ENCODE results near the gene ADAT2.
"Not testable (repeated sequence)": the region's sequence is repeated elsewhere in the genome, so short reads cannot be mapped to it uniquely, and the experiment has no call there.

The ADAT2 gene

DNA sequence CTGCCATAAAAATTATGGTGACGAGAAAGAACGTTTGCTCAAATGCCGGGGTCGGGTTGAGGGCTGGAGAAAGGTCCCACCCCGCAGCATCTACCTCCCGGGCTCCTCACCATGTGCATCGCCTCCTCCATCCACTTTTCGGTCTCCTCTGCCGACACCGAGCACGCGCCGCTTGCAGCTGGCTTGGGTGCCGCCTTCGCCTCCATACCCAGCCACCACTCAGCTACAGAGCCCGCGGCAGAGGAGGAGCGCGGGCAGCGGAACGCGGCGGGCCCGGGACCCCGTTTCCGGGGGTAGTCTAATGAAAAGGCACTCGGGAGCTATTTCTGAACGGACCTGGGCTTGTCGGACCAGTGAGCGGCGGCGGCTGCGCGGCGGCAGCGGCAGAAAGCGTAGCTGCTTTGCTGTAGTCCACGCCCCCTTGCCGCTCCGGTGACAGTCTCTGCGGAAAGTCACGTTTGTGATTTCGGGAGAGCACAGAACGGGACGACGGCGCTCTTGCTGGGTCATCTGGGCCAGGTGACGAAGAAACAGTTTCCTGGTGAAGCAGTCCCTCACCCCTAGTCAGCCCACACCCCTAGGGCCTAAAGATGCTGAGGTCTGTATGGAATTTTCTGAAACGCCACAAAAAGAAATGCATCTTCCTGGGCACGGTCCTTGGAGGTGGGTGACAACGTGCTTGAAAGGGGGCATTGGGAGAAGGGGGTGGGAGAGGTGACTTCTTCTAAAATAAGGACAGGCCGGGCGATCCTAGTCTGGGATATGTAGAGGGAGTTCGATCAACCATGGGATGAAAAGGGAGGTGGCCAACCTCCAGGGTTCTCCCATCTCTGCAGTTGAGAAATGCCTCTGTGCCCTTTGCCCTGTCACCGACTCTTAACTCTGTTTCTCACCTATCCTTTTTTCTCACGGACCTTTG is at the start of gene ADAT2, which contains the start of gene PEX3:
Gene ADAT2 (minus strand): TSS at position 243 of the 919 bp plus-strand sequence. CDS start 37 bp downstream, at position 206.
Gene PEX3 (plus strand): TSS at position 353 of the 919 bp plus-strand sequence. CDS start 238 bp downstream, at position 591.
- DNase-seq (ENCODE audit: low spot score), result peak; percentile 97

DNA sequence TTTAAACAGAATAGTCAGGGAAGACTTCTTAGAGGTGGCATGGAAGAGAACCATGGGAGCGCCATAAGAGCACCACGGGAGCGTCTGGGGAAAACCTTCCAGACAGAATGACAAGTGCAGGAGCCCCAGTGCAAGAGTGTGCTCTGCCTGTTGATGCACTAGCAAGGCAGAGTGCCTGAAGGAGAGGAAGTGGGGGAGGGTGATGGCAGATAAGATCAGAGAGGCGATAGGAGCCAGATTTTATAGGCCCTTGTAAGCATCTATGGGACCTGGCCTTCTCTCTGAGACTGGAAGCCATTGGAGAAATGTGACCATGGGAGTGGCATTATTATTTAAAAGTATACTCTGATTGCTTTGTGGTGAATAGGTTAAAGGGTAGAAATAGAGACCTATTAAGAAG is 47.9 kb upstream of the ADAT2 start:
- no peak for DNase-seq (ENCODE audit: low spot score)

- DNase-seq (ENCODE audit: low spot score), result no peak
Observed at GRCh38 chr6:143496974-143497373, 46.5 kb upstream of the ADAT2 start.

- no peak for DNase-seq (ENCODE audit: low spot score)
Observed at GRCh38 chr6:143490775-143491174, 40.3 kb upstream of the ADAT2 start.

DNA sequence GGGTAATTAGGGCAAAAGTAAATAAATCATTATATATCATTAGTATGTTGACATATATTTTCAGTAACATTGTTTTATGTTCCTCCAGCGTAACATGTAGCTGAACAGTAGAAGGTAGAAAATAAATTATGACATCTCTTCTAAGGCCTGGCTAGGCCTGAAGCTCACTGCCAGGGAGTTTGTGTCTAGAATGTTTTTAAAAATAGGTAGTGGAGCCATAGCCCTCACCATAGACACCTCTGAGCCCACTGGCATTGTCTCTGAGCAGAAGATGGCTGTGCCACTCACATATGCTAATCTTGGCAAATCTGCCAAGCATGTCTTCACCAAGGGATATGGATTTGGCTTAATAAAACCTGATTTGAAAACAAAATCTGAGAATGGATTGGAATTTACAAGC is 39.7 kb upstream of the ADAT2 start:
- DNase-seq (ENCODE audit: low spot score), result no peak

- no peak for DNase-seq (ENCODE audit: low spot score)
Observed at GRCh38 chr6:143486752-143487151, 36.3 kb upstream of the ADAT2 start.

DNA sequence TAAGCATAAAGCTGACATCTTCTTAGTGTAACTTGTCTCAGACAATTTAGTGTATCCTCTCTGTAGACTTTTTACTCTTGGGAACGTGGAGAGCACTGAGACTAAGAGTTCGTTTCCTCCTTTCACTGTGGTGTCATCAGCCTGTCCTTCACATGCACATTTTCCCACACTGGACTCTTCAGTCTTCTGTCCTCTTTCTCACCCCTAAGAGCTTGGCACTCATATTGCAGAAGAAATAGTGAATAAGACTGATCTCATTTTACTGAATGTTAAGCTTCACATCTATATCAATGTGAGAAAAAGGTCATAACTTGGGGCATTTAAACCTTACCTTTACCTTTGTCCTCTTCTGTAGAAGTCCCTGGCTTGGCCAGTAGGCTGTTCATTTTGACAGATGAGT is 35.5 kb upstream of the ADAT2 start:
- DNase-seq (ENCODE audit: low spot score), result no peak

DNA sequence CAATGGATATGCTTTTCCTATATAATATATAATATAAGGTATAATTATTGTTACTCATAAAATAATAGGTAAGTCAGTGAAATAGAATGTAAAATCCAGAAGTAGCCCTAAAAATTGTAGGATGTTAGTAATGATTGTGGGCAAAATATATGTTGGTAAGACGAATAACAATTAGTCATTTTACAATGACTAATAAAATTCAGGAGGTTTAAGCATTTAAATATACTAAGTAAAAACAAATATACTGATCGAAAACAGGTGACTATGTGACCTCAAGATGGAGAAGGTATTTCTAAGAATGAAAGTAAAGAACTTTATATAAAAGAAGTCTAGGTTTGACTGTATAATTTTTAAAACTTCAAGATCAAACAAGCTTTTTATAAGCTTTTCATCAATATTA is 32.1 kb upstream of the ADAT2 start:
- DNase-seq (ENCODE audit: low spot score), result no peak

DNA sequence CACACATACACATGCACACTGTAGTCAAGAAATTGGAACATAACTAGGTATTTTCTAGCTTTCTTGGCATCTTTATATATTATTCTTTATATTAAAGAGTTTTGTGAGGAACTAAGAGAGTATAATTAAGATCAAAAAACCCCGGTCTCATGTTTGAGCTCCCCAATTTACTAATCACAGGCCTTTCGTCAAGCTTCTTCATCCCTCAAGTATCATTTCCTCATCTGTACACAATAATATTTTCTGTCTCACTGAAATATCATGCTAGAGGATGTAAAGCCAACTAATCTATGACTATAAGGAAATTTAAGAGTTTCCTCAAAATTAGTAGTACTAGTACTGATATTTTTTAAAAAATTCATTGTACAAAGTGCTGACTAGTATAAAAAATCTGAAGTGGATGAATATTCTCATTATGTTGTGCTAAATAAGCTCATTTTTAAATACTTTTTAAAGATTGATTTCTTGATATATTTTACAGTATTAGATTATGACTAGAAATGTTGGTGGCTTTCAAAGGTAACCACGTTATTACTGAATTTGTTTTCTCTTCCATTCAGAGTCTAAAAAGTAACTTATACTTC is 28.1 kb upstream of the ADAT2 start:
- DNase-seq (ENCODE audit: low spot score), result no peak

DNA sequence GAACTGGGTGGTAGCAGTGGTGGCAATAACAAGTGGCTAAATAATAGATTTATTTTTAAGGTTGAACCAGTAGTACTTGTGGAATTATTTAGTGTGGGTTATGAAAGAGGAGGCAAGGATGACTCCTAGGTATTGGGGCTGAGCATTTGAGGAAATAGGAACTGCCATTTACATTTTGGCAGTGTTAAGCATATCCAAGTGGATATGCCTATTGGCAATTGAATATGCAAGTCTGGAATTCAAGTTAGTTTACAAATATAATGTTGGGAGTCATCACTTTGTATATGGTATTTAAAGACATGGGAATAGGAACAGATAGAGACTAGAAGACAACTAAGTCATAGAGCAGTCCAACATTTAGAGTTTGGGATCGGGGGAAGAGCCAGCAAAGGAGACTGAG is 26.1 kb upstream of the ADAT2 start:
- DNase-seq (ENCODE audit: low spot score), result no peak

DNA sequence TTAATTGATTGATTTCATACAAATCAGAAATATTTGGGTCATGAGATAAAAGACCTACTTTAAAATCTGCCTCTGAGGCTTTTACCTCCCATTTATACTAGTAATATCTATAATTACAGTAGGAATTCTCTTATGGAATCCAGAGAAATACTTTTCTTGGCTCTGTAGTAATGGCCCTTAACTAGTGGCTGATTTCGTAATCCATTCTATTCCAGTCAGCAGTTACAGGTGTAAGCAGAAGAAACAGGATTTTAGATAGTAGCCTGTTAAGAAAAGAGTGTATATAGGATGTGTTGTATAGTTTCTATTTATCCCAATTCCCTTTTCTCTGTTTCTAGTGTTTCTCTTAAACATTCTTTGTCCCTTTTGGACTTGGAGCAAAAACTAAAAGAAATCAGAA is 21.3 kb upstream of the ADAT2 start:
- no peak for DNase-seq (ENCODE audit: low spot score)

DNA sequence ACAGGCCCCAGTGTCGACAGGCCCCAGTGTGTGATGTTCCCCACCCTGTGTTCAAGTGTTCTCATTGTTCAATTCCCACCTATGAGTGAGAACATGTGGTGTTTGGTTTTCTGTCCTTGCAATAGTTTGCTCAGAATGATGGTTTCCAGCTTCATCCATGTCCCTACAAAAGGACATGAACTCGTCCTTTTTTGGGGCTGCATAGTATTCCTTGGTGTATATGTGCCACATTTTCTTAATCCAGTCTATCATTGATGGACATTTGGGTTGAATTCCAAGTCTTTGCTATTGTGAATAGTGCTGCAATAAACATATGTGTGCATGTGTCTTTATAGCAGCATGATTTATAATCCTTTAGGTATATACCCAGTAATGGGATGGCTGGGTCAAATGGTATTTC is 18.3 kb upstream of the ADAT2 start:
- not testable (repeated sequence) for DNase-seq (ENCODE audit: low spot score)

- DNase-seq (ENCODE audit: low spot score), result no peak
Observed at GRCh38 chr6:143468026-143468425, 17.5 kb upstream of the ADAT2 start.

DNA sequence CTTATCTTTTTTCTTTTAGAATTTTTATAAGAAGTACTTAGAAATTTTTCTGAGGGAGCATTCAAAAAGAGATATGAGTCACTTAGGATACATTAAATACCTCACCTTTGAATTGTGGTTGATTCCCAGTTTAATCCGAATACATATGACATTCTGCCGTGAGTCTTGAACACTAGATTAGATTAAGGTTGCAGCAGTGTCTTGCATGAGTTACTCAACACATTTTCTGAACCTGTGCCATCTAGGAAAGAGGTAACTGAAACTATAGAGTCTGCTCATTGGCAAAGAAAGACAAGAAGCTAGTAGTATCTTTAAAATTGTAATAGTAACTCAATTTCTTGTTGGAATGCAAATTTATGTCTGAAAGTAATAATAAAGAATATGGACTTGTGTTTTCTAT is 15.1 kb upstream of the ADAT2 start:
- no peak for DNase-seq (ENCODE audit: low spot score)

GRCh38 chr6:143457563-143458359 is 7.3 kb upstream of the ADAT2 start:
- DNase-seq (ENCODE audit: low spot score), result peak; percentile 10

DNA sequence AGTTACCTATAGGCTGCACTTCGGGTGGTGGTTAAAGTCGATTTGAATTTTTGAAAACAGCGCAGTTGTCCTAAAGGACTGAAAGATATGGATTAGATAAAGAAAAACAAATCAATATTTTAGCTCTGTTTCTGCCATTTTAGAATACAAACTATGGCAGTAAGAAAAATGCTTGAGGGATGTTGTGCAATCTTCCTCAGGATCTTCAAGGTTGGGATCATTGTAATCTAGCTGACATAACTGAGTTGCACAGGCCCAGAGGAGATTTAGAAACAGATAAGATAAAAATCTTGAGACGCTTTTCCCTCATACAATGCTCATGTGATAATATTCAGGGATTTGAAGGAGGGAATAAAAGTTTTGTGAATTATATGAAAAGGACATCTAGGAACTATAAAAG is 1.0 kb upstream of the ADAT2 start:
- DNase-seq (ENCODE audit: low spot score), result no peak

GRCh38 chr6:143449714-143450452 is 612 bp downstream of the ADAT2 start:
- peak; percentile 14 for DNase-seq (ENCODE audit: low spot score)

GRCh38 chr6:143449082-143449713 is 1.3 kb downstream of the ADAT2 start:
- no peak for DNase-seq (ENCODE audit: low spot score)

DNA sequence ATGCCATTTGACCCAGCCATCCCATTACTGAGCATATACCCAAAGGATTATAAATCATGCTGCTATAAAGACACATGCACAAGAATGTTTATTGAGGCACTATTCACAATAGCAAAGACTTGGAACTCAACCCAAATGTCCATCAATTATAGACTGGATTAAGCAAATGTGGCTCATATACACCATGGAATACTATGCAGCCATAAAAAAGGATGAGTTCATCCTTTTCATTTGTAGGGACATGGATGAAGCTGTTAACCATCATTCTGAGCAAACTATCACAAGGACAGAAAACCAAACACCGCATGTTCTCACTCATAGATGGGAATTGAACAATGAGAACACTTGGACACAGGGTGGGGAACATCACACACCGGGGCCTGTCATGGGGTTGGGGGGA is 2.6 kb downstream of the ADAT2 start:
- DNase-seq (ENCODE audit: low spot score), result not testable (repeated sequence)

- DNase-seq (ENCODE audit: low spot score), result no peak
Observed at GRCh38 chr6:143443096-143443495, 7.4 kb downstream of the ADAT2 start.
